Stimulated activated CD4-positive, alpha-beta T cell treated with anti-CD3 and anti-CD28 coated beads, TNF-alpha, amount 100 ng/mL, for 1 hour (primary cell): ENCODE measurements around the gene NCOA6.
A peak's percentile ranks its signal among the peaks of the same experiment; 100 is the strongest.
"Not testable (repeated sequence)": the region's sequence is repeated elsewhere in the genome, so short reads cannot be mapped to it uniquely, and the experiment has no call there.

Experiments
- DNase-seq, 3 donors: peaks; one replicate each; pipeline ENCODE4 v3.0.0-alpha.2; 2020; ENCODE audit warnings: low read depth in 3 of 3, low spot score in 1 of 3

NCOA6 gene

DNA sequence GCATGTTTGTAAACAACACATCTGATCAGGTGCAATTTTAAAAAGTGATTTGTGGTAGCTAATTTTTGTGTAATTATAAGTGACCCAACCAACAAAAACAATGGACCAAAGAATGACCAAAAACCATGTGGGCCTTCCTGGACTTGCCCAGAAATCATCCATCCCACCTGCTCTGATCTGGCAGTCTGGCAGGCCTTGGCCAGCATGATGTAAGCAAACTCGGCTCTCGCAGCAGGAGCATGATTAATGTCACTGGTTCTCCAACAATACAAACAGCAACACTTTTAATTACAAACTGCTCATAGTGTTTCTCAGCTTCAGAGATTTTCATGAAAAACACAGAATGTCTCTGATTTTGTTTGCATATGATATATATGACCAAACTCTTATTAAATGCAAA, 105.2 kb downstream of the NCOA6 start:
- DNase-seq = no peak

DNA sequence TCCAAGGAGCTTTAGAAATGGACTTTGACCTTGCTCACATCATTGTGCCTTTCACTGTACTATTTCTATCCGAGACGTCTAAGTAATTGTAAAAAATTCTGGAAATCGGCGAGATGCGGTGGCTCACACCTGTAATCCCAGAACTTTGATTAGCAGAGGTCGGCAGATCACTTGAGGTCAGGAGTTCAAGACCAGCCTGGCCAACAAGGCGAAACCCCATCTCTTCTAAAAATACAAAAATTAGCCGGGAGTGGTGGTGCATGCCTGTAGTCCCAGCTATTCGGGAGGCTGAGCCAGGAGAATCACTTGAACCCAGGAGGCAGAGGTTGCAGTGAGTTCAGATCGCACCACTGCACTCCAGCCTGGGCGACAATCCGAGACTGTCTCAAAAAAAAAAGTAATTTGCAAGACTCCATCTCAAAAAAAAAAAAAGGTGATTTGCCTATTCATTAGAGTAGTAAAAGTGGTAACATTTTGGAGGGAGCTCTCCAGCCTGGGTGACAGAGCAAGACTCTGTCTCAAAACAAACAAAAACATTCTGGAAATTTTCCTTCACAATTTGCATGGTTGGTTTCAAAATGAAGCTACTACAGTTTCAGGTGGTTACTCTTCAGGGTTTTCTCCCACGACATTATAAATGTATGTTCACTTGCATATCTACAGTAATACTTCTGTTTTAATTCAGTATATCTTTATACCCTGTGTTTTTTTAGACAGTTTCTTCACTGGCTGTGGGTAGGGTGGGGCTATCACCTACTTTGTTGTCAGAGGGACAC, 106.0 kb downstream of the NCOA6 start:
- DNase-seq = not testable (repeated sequence)

DNA sequence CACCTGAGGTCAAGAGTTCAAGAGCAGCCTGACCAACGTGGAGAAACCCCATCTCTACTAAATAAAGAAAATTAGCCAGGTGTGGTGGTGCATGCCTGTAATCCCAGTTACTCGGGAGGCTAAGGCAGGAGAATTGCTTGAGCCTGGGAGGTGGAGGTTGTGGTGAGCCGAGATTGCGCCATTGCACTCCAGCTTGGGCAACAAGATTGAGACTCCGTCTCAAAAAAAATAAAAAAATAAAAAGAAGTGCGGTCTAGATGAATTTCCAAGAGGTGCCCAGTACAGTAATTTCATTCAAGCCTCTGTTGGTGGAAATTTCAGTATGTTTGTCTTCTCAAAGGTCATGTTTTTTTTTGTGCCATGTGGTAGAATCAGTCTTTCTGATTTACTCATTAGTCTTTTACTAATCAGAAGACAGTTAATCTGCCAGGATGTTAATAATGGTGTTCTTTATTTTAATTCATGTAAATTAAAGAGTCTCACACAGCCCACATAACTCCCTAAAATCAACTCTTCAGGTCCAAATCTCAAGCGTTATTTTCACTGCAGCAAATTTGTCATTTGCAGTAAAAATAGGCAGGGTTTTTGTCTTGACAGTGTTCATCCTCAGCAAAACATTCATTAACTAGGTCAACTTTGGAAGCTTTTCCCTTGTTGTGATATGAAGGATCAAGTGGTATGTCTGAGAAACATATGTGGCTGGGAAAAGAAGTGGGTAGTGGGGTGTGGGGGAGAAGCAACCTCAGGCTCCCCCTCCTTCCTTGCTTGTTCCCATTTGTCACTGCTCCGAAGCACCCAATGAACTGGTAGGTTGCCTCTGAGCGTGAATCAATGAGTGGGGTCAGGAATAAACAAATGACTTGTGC, 108.0 kb downstream of the NCOA6 start:
- no peak for DNase-seq

DNA sequence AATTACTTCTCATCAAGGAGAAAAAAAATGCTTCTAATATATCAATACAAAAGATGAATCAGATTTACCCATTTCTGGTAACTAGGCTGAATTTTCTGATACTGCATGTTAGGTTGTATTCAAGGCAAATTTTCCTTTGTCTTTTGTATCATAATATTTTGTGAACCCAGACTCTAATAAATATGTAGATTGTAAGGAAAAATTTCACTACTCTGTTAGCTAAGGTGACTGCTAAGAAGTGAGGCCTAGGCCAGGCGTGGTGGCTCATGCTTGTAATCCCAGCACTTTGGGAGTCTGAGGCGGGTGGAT, 108.6 kb downstream of the NCOA6 start:
- DNase-seq = no peak

DNA sequence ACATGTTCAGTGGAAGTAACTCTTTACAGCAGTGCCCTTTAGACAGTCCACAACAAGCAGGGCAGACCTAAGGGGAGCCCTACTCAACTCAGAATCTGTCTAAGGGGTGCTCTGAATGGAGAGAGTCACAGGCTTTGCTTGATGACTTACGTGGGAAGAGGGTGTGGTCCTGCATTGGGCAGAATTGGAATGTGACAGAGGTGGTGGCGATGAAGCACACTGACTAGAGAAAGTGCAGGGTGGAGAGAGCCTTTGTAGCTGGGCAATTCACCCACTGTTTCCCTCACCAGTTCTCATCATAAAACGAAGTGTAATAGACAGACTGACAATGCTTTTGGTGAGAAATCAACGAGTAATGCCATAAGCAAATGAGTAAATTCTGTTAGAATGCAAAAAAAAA, 110.1 kb downstream of the NCOA6 start:
- no peak for DNase-seq

DNA sequence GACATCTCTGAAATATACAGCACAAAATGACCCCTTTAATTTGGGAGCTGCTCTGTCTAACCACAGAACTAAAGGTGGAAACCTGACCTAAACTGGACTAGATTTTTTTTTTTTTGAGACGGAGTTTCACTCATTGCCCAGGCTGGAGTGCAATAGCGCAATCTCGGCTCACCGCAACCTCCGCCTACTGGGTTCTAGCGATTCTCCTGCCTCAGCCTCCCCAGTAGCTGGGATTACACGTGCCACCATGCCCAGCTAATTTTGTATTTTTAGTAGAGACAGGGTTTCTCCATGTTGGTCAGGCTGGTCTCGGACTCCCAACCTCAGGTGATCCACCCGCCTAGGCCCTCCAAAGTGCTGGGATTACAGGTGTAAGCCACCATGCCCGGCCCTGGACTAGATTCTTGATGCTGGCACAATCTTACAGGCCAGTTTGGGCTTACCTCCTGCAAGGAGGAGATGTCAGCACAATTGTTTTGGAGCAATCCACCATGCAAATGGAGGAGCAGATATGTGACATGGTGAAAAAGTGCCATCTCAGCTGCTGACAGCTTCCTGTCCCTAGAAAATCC, 111.4 kb downstream of the NCOA6 start:
- not testable (repeated sequence) for DNase-seq

DNA sequence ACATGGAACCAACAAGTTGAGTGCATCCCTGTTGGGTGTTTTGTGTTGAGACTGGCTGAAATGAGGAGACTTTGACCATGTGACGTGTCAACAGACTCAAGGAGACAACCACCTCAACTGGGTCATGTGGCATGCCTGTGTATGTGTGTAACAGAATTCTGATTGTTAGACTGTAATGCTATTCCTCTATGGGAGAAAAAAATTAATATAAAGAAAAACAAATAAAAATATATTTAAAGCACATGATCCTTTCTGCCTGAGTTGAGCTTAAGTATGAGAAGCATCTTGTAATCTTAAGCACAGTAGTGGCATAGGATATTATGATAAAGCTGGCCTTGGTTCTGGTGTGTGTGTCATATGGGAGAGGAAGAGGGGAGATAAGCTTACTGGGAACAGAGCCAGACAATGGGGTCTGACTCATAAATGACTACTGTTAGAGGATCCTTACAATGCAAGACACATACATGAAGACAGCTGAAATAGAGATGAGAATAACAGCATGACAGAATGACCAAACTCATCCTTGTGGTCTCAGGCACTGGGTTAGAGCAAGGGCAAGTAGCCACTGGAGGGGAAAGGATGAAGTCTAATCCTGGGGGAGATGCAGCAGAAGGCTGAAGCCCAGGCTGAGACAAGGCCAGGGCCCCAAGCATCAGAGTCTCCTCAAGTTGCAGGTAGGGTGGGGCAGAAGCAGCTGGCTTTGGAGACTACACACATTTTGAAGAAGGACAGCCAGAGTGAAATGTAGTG, 112.1 kb downstream of the NCOA6 start:
- no peak for DNase-seq

DNA sequence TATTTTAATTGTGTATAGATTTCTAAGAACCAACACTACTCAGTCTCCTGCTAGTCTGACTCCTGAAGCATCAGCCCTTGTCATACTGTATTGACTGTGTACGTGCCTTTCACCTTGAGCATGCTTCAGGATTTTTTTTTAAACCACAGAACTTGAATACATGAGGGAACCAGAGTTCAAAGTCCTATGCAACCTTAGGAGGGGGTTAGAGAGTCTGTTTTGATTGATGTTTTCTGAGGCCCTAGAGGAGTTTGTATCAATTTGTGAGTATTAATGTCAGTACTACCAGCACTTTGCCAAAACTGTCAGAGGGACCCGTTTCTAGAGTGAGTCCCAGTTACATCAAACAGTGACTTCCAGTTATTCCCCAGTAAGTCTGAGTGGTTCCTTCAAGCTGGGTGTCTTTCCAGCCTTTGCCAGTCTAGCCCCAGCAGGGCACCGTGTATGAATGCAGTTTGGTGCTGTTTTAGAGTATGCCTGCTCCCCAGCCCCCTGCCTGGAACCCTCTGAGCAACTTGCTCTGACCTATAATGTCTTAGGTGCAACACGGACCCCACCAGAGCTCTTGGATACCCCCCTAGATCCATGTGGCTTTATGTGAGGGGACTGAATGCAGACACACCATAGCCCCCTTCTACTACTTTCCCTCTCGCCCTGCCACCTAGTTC, 112.8 kb downstream of the NCOA6 start:
- no peak for DNase-seq

DNA sequence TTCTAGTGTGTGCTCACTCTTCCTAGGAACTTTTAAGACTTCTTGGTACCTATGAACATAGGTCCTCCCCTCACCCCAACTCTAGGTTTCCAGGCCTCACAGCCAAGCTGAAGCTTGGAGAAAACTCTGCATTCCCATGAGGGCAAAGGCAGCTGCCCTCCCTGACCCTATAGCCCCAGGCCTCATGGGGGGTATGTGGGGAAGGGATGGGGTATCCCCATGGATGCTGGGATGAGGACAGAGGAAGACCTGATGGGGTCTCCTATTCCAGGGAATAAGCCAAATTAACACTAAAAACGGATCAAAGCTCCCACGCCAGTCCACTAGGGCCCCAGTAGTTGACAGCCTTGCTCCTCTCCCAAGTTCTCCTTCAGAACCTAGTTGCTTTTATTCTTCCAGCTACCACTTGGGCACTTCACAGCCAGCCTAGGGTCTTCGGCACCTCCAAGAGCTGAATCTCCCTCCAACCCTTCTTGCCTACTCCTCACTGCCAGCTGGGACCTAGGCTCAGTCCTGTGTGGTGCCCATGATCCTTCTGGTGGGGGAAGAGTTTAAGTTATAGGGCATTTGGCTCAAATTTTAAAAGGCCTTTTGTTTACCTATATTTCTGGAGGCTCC, 113.5 kb downstream of the NCOA6 start:
- no peak for DNase-seq

DNA sequence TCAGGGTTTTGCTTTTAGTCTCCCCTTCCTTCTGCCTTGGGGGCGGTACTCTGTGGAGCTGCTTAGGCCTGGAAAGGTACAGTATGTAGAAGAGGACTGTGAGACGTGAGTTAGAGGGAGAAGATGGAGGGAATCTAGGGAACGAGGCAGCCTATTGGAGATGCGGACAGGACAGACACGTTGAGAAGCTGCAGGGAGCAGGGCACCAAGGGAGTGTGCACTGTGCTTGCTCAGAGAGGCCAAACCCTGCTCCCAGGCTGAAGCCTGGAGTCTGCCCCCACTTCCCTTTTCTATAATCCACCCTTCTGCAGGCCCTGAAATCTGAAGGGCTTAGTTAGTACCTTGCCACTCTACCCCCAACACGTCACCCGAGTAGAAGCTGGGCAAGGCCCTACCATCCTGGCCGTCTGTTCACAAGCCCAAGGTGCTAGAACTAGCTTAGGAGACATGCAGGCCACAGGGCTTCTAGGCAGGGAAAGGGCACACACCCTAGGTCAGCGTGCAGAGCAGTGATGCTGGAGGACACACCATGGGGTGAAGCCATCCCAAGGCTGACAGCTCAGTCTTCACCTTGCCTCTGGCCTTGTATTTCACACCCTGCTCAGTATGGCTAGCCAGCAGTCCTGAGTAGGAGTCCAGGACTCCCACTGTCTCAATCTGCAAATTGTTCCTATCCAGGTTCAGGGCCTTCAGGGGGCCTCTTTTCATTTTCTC, 114.4 kb downstream of the NCOA6 start:
- no peak for DNase-seq

DNA sequence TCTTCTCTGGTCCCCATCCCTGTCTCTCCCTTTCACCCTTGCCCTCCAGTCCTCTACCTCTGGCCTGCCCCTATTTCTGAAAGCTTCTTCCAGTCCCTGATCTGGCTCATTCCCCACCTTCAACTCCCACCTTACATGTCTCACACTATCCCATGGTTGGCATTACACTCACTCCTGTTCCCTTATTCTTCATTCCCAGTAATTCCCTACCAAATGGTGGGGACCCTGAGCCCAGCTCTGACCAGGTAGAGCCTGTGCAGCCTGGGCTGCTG, 114.9 kb downstream of the NCOA6 start:
- DNase-seq = no peak

DNA sequence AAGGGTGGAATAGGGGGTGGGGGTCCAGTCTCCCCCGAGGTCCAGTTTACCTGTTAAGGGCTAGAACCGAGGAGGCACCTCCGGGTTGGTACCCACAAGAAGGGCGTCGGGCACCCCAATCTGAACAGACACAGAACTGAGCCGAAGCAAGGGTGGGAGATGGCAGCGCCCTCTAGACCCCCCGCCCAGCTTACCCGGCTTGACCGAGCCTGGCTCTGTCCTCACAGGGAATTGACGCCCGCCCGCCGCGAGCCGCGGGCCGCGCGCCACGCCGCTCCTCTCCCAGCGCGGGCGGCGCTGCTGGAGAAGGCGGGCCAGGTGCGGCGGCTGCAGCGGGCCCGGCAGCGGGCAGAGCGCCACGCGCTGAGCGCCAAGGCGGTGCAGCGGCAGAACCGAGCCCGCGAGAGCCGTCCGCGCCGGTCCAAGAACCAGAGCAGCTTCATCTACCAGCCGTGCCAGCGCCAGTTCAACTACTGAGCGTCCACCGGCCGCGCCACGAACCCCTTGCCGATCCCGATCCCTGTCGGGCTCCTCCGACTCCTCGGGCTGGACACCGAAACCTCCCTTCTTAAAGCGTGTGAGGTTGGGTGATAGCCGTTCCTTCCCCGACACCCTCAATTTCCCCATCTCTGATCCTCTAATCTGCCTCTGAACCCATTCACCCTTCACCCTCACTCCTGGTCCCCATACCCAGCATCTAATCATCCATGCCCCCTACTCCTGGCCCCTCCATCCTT, 115.5 kb downstream of the NCOA6 start:
- peak in 2 of 3 donors; percentile 21 to 58 for DNase-seq

DNA sequence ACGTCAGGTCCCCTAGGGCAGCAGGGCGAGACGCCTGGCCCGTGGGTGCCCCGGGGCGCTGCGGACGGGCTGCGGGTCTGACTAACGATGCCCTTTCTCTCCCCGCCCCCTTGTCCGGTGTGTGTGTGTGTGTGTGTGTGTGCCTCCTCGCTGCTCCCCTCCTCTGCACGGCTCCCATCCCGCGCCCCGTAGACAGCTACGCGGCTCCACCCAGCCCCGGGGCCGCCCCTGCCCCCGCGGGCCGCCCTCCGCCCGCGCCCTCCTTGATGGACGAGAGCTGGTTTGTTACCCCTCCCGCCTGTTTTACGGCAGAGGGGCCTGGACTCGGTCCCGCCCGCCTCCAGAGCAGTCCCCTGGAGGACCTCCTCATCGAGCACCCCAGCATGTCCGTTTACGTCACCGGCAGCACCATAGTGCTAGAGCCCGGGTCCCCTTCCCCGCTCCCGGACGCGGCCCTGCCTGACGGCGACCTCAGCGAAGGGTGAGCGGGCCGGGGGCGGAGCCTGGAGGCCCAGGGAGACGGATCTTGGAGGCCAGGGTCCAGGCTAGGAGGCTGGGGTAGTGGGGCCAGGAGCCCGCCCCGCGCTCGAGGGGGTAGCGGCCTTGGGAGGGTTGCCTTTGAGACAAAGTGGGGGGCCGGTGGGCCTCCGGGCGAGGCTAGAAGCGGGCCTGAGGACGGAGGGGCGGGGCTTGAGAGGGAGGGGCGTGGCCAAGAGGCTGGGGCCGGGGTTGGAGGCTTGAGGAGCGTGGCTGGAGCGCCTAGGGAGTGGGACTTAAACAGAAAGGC, 116.2 kb downstream of the NCOA6 start:
- peak; percentile 38 to 72 (median 45) for DNase-seq

DNA sequence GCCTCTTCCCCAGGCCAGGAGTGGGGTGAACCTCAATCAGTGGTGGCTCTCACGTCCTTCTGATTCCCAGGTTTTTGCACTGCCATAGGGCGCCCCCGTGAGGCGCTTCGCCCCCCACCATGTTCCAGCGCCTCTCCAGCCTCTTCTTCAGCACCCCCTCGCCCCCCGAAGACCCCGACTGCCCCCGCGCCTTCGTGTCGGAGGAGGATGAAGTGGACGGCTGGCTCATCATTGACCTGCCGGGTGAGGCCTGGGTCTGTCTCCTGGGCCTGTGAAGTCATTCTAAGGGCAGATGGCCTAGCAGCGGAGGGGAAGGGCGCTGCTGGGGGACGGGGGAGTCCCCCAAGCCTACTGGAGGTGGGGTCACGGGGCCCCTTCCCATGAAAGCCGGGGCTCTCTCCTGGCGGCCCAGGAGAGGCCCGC, 116.8 kb downstream of the NCOA6 start:
- peak in 2 of 3 donors; percentile 14 to 36 for DNase-seq

DNA sequence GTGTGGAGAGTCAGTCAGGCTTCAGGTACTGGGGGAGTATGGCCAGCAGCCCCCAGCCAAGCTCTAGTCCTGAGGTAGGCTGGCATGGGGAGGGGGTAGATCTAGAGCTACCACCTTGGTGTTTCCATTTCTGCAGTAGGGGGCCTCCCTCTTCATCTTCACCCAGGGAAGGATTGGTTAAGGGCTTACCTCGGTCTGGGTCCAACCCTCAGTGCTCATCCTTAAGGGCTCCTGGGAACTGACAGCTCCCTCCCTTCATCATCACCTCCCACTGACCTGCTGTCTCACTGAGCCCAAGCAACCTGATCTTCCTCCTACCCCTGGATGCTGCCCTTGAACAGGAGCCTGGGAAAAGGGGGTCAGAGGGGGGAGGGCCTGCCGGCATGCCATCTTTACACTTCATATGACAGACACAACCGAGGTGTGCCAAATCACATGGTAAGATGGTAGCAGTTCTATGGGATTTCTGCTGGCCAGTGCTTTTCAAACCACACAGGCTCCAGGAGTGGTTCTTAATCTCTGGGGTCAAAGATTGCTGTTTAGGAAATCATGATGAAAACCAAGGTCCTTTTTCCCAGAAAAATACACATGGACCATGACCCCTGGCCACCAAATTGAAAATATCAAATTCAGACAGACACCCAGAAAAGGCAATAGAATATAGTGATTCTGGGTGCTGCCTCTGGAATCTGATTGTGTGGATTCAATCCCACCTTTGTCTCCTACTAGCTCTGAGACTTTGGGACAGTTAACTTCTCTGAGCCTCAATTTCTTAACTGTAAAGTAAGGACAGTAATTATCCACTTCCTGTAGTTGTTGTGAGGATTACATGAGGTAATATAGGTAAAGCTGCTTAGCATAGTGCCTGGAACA, 118.3 kb downstream of the NCOA6 start:
- no peak for DNase-seq

DNA sequence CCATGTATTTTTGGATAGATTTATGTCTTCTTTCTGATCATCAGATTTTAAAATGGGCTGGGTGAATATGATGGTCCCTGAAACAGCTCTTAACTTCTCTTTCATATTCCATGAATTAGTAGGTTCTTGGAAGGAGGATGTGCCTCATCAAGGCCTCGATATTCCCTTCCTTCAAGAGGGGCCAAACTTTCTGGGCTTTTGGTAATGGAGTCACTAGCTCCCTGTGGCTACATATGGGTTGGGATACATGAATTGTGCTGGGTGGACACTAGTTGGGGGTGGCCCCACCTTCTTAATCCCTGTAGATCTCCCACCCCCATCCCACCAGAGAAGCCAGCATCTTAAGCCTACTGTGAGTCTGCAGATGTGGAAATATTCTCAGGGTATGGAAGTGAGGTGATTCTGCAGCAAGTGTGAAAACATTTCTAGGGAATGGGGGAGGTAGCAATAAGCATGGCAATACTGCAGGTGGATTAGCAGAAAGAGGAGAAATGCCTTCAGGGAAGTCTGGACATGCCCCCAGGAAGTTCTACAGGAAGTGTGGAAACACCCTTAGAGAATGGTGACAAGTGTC, 119.1 kb downstream of the NCOA6 start:
- DNase-seq = no peak
